Neural cell (in vitro differentiated cells): Measurements from ENCODE around the gene UVRAG. TPM values are rescaled to one million over a fixed set of nuclear protein-coding genes. Genes with fewer than 3 reads are reported as not detected.

ENCODE experiments used
- H2AFZ ChIP-seq: fragments of 200-600, 300-800 bp; sonication (generic), shearing (Covaris generic); 2 replicates; pipeline ENCODE4 v1.6.0; 2014; ENCODE audit warnings: low read depth, mild to moderate bottlenecking, antibody characterized with exemption, low read length, moderate library complexity
- H3F3A ChIP-seq: fragments of 200-600 bp; shearing (Covaris generic); 2 replicates; pipeline ENCODE4 v1.6.1; 2016; ENCODE audit warnings: mild to moderate bottlenecking, moderate library complexity, mixed read lengths, antibody characterized with exemption, low read length; ENCODE audit not compliant: insufficient read depth, poor library complexity, severe bottlenecking
- H3K27ac ChIP-seq: fragments of 200-600, 300-800 bp; sonication (generic), shearing (Covaris generic); 2 replicates; pipeline ENCODE4 v1.5.1; 2014; ENCODE audit warnings: mild to moderate bottlenecking, low read length, moderate library complexity
- H3K27me3 ChIP-seq: fragments of 300-800, 200-600 bp; sonication (generic), shearing (Covaris generic); 2 replicates; pipeline ENCODE4 v1.6.0; 2014; ENCODE audit warnings: mild to moderate bottlenecking, low read depth, low read length, moderate library complexity; ENCODE audit not compliant: insufficient read depth
- H3K36me3 ChIP-seq: fragments of 300-800, 200-600 bp; sonication (generic), shearing (Covaris generic); 2 replicates; pipeline ENCODE4 v1.5.1; 2014; ENCODE audit warnings: mild to moderate bottlenecking, antibody characterized with exemption, low read length, moderate library complexity; ENCODE audit not compliant: insufficient read depth
- H3K4me2 ChIP-seq: fragments of 300-800, 200-600 bp; sonication (generic), shearing (Covaris generic); 2 replicates; pipeline ENCODE4 v1.6.0; 2014; ENCODE audit warnings: mild to moderate bottlenecking, low read length
- H3K4me3 ChIP-seq: fragments of 300-800, 200-600 bp; sonication (generic), shearing (Covaris generic); 2 replicates; pipeline ENCODE4 v1.5.1; 2014; ENCODE audit warnings: mild to moderate bottlenecking, low read length, moderate library complexity
- H3K79me2 ChIP-seq: fragments of 200-600 bp; shearing (Covaris generic); replicated peaks from 2 replicates; pipeline ENCODE4 v1.6.0; 2014; ENCODE audit warnings: mild to moderate bottlenecking, low read length, moderate library complexity; ENCODE audit not compliant: insufficient read depth
- H3K9ac ChIP-seq: fragments of 300-800, 200-600 bp; sonication (generic), shearing (Covaris generic); 2 replicates; pipeline ENCODE4 v1.6.1; 2016; ENCODE audit warnings: mild to moderate bottlenecking, low read length, mixed read lengths
- H3K9me2 ChIP-seq: fragments of 200-600 bp; shearing (Covaris generic); 2 replicates; pipeline ENCODE4 v1.6.1; 2016; ENCODE audit warnings: mild to moderate bottlenecking, low read length, mixed read lengths; ENCODE audit not compliant: insufficient read depth
- H3K9me3 ChIP-seq: fragments of 200-600, 300-800 bp; sonication (generic), shearing (Covaris generic); 2 replicates; pipeline ENCODE4 v1.6.1; 2016; ENCODE audit warnings: mild to moderate bottlenecking, mixed run types, low read length, moderate library complexity, mixed read lengths
- H4K20me1 ChIP-seq: fragments of 200-600 bp; shearing (Covaris generic); 2 replicates; pipeline ENCODE4 v1.6.1; 2016; ENCODE audit warnings: mild to moderate bottlenecking, mixed run types; ENCODE audit not compliant: insufficient read depth
- CTCF ChIP-seq: fragments of 450-650 bp; IDR thresholded peaks from 2 replicates; pipeline ENCODE4 v1.5.1; 2014; ENCODE audit warnings: antibody characterized with exemption, mild to moderate bottlenecking, moderate library complexity; ENCODE audit not compliant: poor library complexity, severe bottlenecking
- EP300 ChIP-seq: fragments of 450-650 bp; conservative IDR thresholded peaks from 2 replicates; pipeline ENCODE4 v1.6.1; 2014; ENCODE audit warnings: antibody characterized with exemption, mild to moderate bottlenecking, moderate library complexity; ENCODE audit not compliant: poor library complexity, severe bottlenecking
- EZH2 ChIP-seq: fragments of 200-600, 300-800 bp; shearing (Covaris generic), sonication (generic); IDR thresholded peaks from 2 replicates; pipeline ENCODE4 v1.6.1; 2014; ENCODE audit warnings: antibody characterized with exemption, low read length, borderline replicate concordance, mild to moderate bottlenecking; ENCODE audit not compliant: insufficient read depth, poor library complexity, severe bottlenecking
- MXI1 ChIP-seq: fragments of 450-650 bp; conservative IDR thresholded peaks from 2 replicates; pipeline ENCODE4 v1.6.1; 2014; ENCODE audit warnings: antibody characterized with exemption, mild to moderate bottlenecking; ENCODE audit not compliant: poor library complexity, severe bottlenecking
- POLR2AphosphoS5 ChIP-seq: IDR thresholded peaks from 2 replicates; pipeline ENCODE4 v1.6.1; 2012
- RAD21 ChIP-seq: fragments of 450-650 bp; conservative IDR thresholded peaks from 2 replicates; pipeline ENCODE4 v1.6.1; 2014; ENCODE audit warnings: antibody characterized with exemption, mild to moderate bottlenecking, moderate library complexity
- REST ChIP-seq: IDR thresholded peaks from 2 replicates; pipeline ENCODE4 v1.6.1; 2012; ENCODE audit warnings: borderline replicate concordance
- SMC3 ChIP-seq: fragments of 450-650 bp; conservative IDR thresholded peaks from 2 replicates; pipeline ENCODE4 v1.6.1; 2014; ENCODE audit warnings: antibody characterized with exemption, mild to moderate bottlenecking, moderate library complexity; ENCODE audit not compliant: poor library complexity
- TAF1 ChIP-seq: IDR thresholded peaks from 2 replicates; pipeline ENCODE4 v1.6.1; 2012; ENCODE audit warnings: low read depth
- polyA plus RNA-seq: library from polyadenylated mRNA; depleted of rRNA; stranded (reverse); fragments of >200 nt; gene quantifications from 2 replicates; pipeline ENCODE4 v1.2.3, GENCODE V29; 2014

UVRAG gene
- polyA plus RNA-seq, 1 donor from 2014 or later, result 31.6 TPM

- no peak overlapping the region for H3K9ac ChIP-seq
- H3K27me3 ChIP-seq, result no peaks in the 10 kb centered on the region
- H3K27ac ChIP-seq, result no peak overlapping the region
- H2AFZ ChIP-seq, result no peak overlapping the region
- no peak overlapping the region for H3K4me2 ChIP-seq
- no peaks in the 10 kb centered on the region for H4K20me1 ChIP-seq
- TF ChIP-seq EZH2 (no peak), POLR2AphosphoS5 (no peak), RAD21 (no peak), REST (no peak), MXI1 (no peak), CTCF (no peak), EP300 (no peak), TAF1 (no peak), SMC3 (no peak)
- H3F3A ChIP-seq, result no peaks in the 10 kb centered on the region
- no peak overlapping the region for H3K4me3 ChIP-seq
- no peaks in the 10 kb centered on the region for H3K9me3 ChIP-seq
- H3K79me2 ChIP-seq, result no peaks in the 10 kb centered on the region
- H3K36me3 ChIP-seq, result no peaks in the 10 kb centered on the region
- no peaks in the 10 kb centered on the region for H3K9me2 ChIP-seq
Observed at GRCh38 chr11:75853971-75854370, 39.0 kb downstream of the UVRAG start.

- Histone ChIP-seq H3K4me2 (no peak overlapping the region), H3K9me2 (no peaks in the 10 kb centered on the region), H3K27ac (no peak overlapping the region), H3K4me3 (no peak overlapping the region), H3K27me3 (no peaks in the 10 kb centered on the region), H3K9me3 (no peaks in the 10 kb centered on the region), H3K9ac (no peak overlapping the region), H4K20me1 (no peaks in the 10 kb centered on the region), H2AFZ (no peak overlapping the region), H3K79me2 (no peaks in the 10 kb centered on the region), H3F3A (no peaks in the 10 kb centered on the region), H3K36me3 (no peaks in the 10 kb centered on the region)
- no peak for TF ChIP-seq CTCF
Observed at GRCh38 chr11:75855206-75855605, 40.2 kb downstream of the UVRAG start.
